Stimulated activated CD8-positive, alpha-beta memory T cell treated with anti-CD3 and anti-CD28 coated beads, Interleukin-4, amount 100 ng/mL, for 1 hour (primary cell): Measurements from ENCODE around the gene SDHA.
"Not testable (repeated sequence)": the region's sequence is repeated elsewhere in the genome, so short reads cannot be mapped to it uniquely, and the experiment has no call there.

ENCODE experiments used
- DNase-seq, 2 donors: peaks; one replicate each; pipeline ENCODE4 v3.0.0-alpha.2; 2020; ENCODE audit warnings: low read depth in 2 of 2, low spot score in 1 of 2

SDHA gene

GRCh38 chr5:251975-252374 lies 33.9 kb downstream of the SDHA start:
- not testable (repeated sequence) for DNase-seq

- no peak for DNase-seq
These were observed 34.4 kb downstream of the SDHA start for GRCh38 chr5:252546-252945.

- DNase-seq = not testable (repeated sequence)
These were observed 36.2 kb downstream of the SDHA start for GRCh38 chr5:254322-254721.

GRCh38 chr5:255116-255515 lies 37.0 kb downstream of the SDHA start:
- not testable (repeated sequence) for DNase-seq

- not testable (repeated sequence) for DNase-seq
These were observed 38.2 kb downstream of the SDHA start for GRCh38 chr5:256347-256746.

GRCh38 chr5:257148-257547 lies 39.0 kb downstream of the SDHA start:
- DNase-seq = no peak

- DNase-seq = not testable (repeated sequence)
These were observed 45.3 kb downstream of the SDHA start for GRCh38 chr5:263275-263974.

GRCh38 chr5:264338-264737 lies 46.2 kb downstream of the SDHA start:
- DNase-seq = no peak

GRCh38 chr5:266311-267026 lies 48.3 kb downstream of the SDHA start:
- not testable (repeated sequence) for DNase-seq

GRCh38 chr5:267716-268115 lies 49.6 kb downstream of the SDHA start:
- DNase-seq = no peak

- no peak for DNase-seq
These were observed 52.2 kb downstream of the SDHA start for GRCh38 chr5:270340-270739.

GRCh38 chr5:271828-272167 lies 53.7 kb downstream of the SDHA start:
- DNase-seq = not testable (repeated sequence)

GRCh38 chr5:273091-273490 lies 55.0 kb downstream of the SDHA start:
- DNase-seq = not testable (repeated sequence)

GRCh38 chr5:273491-273890 lies 55.4 kb downstream of the SDHA start:
- not testable (repeated sequence) for DNase-seq

GRCh38 chr5:274346-274745 lies 56.2 kb downstream of the SDHA start:
- not testable (repeated sequence) for DNase-seq

- no peak for DNase-seq
These were observed 60.5 kb downstream of the SDHA start for GRCh38 chr5:278646-279045.

GRCh38 chr5:279051-279665 lies 61.0 kb downstream of the SDHA start:
- DNase-seq = not testable (repeated sequence)

- no peak for DNase-seq
These were observed 68.0 kb downstream of the SDHA start for GRCh38 chr5:285991-286557.

- not testable (repeated sequence) for DNase-seq
These were observed 72.1 kb downstream of the SDHA start for GRCh38 chr5:290200-290599.

- not testable (repeated sequence) for DNase-seq
These were observed 73.2 kb downstream of the SDHA start for GRCh38 chr5:291345-291744.

- DNase-seq = not testable (repeated sequence)
These were observed 76.7 kb downstream of the SDHA start for GRCh38 chr5:294788-295187.

- DNase-seq = not testable (repeated sequence)
These were observed 78.1 kb downstream of the SDHA start for GRCh38 chr5:296207-296606.
